ENCODE data around the gene KATNBL1.
"Not testable (repeated sequence)": the region's sequence is repeated elsewhere in the genome, so short reads cannot be mapped to it uniquely, and the experiment has no call there.

The KATNBL1 gene

DNA sequence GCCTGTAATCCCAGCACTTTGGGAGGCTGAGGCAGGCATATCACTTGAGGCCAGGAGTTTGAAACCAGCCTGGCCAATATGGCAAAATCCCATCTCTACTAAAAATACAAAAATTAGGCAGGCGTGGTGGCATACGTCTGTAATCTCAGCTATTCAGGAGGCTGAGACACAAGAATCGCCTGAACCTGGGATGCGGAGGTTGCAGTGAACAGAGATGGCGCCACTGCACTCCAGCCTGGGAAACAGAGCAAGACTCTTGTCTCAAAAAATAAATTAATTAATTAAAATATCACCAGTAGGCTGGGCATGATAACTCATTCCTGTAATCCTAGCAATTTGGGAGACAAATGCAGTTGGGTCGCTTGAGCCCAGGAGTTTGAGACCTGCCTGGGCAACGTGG, 16.6 kb downstream of the KATNBL1 start:
- not testable (repeated sequence) for DNase-seq

DNA sequence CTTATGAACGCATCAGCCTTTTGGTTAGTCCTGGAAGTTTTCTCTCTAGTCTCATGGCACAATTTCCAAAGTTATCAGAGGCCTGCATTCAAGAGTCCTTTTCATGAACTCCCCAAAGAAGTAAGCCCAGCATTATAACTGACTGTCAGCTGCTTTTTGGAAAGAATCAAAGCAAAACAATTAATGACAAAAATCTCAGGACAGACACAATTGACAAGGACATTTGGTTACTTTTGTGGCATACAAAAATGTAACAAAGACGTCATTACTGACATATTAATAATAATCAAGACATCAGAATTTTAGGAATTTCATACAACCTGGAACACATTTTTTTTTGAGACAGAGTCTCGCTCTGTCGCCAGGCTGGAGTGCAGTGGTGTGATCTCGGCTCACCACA, 21.2 kb downstream of the KATNBL1 start:
- DNase-seq, result no peak

DNA sequence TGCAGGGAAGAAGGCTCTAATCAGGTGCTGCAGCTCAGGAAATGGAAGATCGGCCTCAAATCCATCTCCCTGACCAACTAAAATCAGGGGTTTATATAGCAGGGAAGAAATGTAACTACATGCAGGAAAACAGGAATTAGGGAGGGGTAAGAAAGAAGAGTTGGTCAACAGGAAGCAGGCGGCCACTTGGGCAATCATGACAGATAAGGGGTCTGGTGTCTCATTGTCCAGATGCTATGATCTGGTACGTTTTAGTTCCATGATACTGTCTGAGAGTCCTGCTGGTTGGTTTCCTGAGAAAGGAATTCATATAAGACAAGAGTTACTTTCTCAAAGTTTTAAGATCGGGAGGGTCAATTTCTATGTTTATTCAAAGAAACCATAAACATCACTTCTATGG, 24.2 kb downstream of the KATNBL1 start:
- DNase-seq, result no peak

DNA sequence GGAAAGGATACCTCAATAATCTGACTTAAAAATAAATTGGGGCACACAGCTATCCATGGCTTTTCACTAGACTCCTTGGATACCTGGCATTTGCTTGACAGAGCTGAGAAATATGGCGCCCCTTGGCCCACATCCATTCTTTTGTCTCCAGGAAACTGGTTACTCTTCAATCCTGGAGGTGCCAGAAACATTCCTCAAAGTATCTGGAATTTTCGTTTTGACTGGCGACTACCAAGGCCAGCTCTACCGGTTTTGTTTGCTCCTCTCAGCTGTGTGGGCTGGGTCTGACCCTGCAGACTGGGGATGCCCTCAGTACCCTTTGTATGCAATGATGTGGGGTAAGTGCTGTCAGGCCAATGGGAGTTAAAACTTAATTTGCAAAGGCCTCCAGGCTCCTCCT, 27.0 kb downstream of the KATNBL1 start:
- DNase-seq, result no peak

DNA sequence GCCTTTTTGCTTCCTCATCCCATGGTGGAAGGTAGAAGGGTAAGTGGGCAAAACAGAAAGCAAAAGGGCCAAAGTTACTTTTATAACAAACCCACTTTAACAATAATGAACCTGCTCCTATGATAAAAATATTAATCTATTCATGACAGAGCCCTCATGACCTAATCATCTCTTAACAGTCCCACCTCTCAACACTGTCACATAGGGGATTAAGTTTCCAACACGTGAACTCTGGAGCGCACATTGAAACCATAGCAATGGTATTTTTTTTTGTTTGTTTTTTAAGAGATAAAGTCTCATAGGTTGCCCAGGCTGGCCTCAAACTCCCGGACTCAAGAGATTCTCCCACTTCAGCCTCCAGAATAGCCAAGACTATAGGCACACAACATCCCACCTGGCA, 30.7 kb downstream of the KATNBL1 start:
- no peak for DNase-seq

DNA sequence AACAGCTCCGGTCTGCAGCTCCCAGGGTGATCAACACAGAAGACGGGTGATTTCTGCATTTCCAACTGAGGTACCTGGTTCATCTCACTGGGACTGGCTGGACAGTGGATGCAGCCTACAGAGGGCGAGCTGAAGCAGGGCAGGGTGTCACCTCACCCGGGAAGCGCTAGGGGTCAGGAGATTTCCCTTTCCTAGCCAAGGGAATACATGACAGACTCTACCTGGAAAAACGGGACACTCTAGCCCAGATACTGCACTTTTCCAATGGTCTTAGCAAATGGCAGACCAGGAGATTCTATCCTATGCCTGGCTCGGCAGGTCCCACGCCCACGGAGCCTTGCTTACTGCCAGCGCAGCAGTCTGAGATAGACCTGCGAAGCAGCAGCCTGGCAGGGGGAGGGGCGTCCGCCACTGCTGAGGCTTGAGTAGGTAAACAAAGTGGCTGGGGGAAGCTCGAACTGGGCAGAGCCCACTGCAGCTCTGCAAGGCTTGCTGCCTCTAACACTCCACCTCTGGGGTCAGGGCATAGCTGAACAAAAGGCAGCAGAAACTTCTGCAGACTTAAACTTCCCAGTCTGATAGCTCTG, 43.8 kb downstream of the KATNBL1 start:
- DNase-seq, result not testable (repeated sequence)

DNA sequence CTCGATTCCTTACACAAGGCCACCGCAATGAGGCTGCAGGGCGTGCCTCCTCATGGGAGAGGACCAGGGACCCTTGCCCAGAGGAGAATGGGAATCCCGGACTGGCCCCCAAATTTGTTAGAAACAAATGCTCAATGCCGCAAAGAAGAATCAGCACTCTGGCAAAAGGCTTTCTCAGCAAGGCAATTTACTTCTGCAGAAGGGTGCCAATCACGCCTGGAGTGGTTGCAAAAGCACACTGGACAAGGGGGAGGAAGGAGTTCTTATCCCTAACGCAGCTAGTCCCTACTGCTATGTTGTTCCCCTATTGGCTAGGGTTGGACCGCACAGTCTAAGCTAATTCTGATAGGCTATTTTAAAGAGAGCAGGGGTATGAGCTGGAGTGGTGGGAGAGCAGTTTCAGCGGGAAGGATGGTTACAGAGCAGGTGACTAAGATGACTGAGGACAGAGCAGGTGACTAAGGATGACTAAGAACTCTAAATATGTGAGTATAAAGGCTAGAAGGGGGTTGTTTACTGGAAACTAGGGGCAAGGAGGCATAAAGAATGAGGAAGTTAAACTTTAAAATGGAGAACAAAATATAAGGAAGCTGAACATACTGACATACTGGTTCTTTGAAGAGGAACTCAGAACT, 48.5 kb downstream of the KATNBL1 start:
- DNase-seq, result no peak

DNA sequence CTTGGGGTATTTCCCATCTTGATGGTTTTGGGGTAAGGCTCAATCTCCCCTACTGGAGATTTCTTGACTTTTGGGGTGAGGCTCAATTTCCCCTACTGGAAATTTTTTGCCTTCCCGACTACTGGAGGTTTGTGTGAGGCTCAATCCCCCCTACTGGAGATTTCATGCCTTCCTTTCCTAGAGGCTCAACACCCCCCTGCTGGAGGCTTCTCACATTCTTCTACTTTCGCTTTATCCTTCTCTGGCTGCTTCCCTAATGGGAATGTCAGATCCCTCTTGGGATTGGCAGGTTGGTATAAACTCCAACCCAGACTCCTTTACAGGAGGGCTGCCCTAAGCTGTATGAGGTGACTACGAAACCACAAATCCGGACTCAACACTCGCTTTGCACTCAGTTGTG, 49.2 kb downstream of the KATNBL1 start:
- no peak for DNase-seq

DNA sequence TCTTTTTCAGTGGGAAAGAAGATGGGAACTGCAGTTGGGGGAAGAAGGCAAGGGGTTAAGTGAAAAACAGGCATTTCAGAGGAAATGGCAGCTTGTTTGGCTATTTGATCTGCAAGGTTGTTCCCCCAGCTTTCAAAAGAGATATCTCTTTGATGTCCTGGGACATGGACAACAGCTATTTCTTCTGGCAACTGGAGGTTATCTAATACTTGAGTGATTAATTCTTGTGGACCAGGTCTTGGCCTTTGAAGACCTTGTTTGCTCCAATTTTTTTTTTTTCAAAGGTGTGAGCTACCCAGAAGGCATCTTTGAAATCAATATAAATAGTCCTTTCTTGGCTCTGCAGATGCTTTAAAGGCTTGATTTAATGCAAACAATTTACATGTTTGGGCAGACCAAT, 51.5 kb downstream of the KATNBL1 start:
- no peak for DNase-seq

DNA sequence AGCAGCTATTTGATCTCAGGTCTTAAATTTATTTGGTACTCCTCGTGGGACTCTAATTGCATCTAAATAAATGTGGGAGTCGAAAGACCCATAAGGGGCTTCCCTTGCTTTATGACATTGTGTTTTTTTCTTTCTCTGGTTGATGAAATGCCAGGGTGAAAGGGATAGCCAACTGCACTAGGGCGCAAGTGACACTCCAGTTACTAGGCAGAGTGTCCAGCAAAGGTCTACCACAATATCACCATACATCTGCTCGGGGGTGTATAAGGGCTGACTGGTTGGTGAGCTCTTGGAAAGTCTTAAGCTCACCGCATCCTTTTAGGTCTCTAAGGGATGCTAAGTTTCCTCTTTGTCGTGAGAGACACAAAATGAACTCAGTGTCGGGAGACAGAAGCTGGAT, 54.0 kb downstream of the KATNBL1 start:
- no peak for DNase-seq

DNA sequence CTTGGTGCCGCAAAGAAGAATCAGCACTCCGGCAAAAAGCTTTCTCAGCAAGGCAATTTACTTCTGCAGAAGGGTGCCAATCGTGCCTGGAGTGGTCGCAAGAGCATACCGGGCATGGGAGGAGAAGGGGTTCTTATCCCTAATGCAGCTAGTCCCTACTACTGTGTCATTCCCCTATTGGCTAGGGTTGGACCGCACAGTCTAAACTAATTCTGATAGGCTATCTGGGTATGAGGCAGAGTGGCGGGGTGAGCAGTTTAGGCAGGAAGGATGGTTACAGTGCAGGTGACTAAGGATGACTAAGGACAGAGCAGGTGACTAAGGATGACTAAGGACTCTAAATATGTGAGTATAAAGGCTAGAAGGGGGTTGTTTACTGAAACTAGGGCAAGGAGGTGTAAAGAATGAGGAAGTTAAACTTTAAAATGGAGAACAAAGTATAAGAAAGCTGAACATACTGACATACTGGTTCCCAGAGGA, 55.1 kb downstream of the KATNBL1 start:
- no peak for DNase-seq

DNA sequence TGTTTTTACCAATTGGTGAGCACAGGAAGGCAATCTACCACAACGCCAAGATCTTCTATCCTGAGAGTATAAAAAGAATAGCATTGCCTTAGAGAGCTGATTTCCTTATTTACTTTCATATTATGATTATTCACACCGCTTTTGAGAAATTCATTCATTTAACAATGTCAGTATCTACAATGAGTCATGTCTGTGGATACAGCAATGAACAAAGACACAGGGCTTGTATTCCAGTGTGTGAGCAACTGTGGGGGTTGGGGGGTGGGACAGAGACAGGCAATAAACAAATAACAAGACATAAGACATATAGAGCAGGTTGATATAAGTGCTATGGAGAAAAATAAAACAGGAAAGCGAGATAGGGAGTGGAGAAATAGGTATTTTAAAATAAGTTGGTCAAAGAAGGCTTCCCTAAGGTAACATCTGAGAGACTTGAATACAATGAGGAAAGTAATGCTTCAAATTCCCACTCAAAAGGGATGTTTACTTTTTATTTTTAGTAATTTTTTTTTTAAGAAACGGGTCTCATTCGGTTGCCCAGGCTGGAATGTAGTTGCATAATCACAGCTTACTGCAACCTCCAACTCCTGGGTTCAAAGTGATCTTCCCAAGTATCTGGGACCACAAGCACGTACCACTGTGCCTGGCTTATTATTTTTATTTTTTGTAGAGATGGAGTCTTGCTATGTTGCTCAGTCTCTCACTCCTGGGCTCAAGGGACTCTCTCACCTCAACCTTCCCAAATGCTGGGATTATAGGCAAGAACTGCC, 62.3 kb downstream of the KATNBL1 start:
- no peak for DNase-seq

DNA sequence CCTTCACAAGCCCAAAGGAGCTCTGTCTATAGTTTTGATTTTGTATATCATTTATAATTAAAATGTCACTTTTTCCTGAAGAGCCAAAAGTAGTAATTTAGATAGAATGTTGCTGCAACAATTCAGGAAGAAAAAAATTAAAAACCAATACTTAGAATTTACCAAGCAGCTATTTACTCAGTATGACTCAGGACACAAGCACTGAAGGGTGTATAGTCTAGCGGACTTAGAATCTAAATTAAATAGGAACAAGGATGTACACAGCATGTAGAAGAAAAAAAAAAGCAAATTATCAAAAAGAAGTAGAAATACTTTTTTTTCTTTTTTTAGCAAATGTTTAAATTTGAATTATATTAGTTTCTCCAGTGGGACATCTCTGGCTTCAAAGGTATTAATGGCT, 76.4 kb downstream of the KATNBL1 start:
- DNase-seq, result no peak

DNA sequence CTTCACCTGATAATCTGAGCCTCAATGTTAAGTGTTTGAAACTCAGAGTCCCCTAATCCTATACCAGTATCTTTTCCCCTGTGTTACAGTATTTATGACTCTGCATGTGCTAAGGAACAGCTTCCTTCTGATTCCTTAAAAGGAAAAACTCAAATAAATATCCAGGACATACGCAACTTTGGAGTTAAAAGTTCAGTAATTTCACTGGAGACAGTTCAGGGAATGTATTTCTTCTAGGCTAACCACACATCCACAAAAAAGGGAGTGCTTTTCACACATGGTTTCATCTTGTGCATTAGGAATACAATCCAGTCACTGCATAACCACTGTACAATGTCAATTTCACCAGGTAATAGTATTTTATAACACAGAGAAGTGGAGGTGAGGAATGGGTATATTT, 77.0 kb downstream of the KATNBL1 start:
- DNase-seq, result no peak

DNA sequence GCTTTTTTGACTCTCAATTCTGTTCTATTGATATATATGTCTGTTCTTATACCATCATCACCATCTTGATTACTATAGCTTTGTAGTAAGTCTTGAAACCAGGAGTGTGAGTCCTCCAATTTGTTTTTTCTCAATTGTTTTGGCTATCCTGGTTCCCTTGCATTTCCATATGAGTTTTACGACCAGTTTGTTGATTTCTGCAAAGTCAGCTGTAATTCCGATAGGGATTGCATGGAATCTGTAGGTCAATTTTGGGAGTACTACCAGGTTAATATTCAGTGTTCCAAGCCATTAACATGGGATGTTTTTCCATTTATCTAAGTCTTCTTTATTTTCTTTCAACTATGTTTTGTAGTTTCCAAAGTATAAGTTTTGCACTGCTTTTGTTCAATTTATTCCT, 81.0 kb downstream of the KATNBL1 start:
- DNase-seq, result no peak

DNA sequence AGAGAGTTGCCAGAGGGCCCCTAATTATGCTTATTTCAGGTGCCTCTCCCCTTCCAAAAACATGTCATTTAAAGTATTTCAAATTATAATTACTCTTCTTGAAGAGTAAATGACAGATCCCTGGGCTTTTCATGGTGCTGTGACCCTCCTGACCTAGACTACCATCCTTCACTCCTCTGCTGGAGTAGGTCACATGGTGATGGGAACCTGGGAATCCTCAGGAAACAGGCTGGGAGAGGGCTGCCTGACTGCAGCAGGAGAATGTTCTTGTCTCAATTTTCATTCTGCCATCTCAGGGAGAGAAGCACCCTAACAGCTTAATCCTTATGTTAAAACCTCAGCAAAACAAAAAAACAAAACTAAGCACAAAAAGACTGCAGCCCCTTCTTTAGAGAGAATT, 83.4 kb downstream of the KATNBL1 start:
- DNase-seq, result no peak

DNA sequence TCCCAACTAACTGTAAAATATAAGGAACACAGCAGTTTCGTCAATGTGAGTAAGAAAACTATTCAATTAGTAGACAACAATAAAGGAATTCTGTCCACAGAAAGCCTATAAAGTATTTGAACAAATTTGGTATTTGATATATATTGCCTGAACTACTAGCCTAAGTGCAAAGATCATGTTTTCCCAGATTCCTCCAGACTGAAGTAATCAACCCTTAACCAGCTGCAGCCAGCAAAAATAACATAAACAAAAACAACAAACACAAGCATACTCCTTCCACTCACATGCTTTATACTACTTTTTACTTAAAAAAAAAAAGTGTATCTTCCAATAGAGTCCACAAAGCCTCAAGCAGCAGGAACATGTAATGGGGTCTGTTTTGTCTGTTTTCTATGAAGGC, 84.0 kb downstream of the KATNBL1 start:
- DNase-seq, result no peak

DNA sequence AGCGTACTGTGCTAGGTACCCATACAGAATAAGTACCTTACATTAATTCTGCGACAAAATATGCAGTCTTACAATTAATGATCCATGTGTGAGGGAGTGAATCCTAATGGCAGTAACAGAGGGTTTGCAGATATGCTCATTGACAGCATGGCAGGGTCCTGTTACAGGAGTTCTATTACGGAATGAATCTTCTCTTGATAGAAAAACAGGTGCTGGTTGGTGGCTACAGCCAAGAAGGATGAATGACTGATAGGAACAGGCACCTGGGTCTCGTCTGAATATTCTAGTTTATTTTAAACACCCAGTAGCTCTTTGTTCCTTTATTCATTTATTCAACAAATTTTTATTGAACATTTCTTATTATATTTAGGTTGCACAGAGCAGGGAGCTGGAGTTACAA, 85.2 kb downstream of the KATNBL1 start:
- DNase-seq, result no peak

DNA sequence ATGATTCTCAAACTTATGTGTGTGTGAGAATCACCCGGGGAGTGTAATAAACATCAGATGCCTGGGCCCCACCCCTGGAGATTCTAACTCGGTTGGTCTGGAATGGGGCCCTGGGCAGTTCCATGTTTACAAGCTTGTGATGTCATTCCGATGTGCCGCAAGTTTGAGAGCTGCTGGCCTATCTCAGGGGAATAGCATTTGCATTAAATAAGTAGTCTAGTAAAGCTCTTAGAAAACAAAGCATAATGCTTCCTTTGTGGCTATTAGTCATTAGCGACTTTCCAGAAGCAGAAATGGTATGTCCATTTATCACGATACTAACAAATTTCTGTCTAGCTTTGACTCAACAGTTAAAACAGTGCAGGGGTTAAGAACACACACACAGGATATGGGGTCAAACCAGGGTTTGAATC, 87.1 kb downstream of the KATNBL1 start:
- no peak for DNase-seq

DNA sequence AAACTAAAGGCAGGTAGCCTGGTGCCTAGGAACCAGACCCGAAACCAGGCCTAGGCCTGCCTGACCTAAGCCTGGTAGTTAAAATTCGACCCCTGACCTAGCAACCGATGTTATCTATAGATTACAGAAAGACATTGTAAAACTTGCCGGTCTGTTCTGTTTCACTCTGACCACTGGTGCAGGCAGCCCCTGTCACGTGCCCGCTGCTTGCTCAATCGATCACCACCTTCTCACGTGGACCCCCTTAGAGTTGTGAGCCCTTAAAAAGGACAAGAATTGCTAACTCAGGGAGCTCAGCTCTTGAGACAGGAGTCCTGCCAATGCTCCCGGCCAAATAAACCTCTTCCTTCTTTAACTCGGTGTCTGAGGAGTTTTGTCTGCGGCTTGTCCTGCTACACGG, 88.1 kb downstream of the KATNBL1 start:
- DNase-seq, result not testable (repeated sequence)

DNA sequence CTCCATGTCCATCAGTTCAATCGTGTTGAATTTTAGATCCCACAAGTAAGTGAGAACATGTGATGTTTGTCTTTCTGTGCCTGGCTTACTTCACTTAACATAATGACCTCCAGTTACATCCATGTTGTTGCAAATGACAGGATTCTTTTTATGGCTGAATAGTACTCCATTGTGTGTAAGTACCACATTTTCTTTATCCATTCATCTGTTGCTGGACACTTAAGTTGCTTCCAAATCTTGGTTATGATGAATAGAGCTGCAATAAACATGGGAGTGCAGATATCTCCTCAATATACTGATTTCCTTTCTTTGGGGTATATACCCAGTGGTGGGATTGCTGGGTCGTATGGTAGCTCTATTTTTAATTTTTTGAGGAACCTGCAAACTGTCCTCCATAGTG, 89.5 kb downstream of the KATNBL1 start:
- DNase-seq, result not testable (repeated sequence)

DNA sequence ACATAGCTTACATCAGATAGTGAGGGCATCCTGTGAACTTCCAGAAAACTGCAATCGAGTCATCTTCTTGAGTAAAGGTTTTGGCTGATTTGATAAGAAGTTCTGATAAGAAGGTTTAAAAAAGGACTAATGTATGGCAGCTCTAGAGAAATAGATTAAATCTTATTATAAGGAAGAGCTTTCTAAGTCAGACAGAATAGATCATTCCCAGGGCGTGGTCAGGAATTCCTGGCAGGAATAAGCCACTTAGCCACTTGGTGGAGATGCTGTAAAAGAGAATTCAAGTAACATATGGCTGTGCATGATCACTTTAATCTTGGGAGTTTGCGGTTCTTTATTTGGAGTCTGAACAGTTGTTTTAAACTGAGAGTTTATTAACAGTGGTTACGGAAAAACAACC, 90.6 kb downstream of the KATNBL1 start:
- no peak for DNase-seq

DNA sequence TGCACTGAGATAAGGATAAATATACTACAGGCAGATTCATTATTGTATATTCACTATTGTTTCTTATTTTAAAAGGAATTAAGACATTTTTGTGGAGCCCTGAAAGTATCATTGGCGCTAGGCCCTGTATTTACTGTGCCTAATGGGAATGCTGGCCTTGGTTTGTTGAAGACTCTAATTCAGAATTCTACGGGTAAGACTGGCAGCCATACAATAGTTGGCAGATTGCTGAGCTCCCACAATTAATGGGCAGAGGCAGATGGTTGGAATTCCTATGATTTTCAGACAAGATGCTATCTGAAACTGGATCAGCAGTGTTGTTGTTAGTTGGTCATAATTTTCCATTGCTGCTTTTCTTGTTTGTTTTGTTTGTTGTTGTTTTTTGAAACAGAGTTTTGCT, 93.3 kb downstream of the KATNBL1 start:
- no peak for DNase-seq

DNA sequence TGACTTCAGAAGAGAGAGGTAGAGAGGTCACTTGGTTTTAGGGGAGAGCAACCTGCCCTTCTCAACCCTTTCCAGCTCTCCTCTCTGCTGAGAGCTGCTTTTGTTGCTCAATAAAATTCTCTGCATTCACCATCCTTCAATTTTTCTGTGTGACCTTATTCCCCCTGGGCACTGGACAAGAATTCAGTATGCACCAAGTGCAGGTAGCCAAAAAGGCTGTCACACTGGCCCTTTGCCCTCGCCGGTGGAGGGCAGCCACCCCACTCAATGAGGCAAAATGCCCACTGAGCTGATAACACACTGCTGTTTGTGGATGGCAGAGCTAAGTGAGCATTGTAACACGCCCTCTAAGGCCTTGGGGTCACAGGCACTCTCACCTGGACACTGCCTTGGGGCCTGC, 95.2 kb downstream of the KATNBL1 start:
- DNase-seq, result no peak
